ENCODE data around the gene ZNF106. TPM values are rescaled to one million over a fixed set of nuclear protein-coding genes. Genes with fewer than 3 reads are reported as not detected.

Gene ZNF106
- total and polyA plus RNA-seq, 7 donors: 10.9 to 107 (median 69.4) TPM

- no peaks in the 10 kb centered on the region for H3K27me3 ChIP-seq
- no peak for DNase-seq
- H3K4me3 ChIP-seq: no peak overlapping the region
- H3K36me3 ChIP-seq: no peaks in the 10 kb centered on the region
- no peak overlapping the region for H3K27ac ChIP-seq
- no peaks in the 10 kb centered on the region for H3K9me3 ChIP-seq
- H3K4me1 ChIP-seq: no peaks in the 10 kb centered on the region
- TF ChIP-seq POLR2A (IDR thresholded peaks at IDR 0.05) (no peak), CTCF (IDR thresholded peaks at IDR 0.05) (no peak), POLR2AphosphoS5 (IDR thresholded peaks at IDR 0.05) (no peak), EP300 (IDR thresholded peaks at IDR 0.05) (no peak)
- intact Hi-C loops (cut with DNase I): no loop called here
- 96% methylated on average over 6 of the region's 6 CpGs for WGBS, 2 donors
These were observed 8.2 kb downstream of the ZNF106 start for GRCh38 chr15:42482701-42483100.

GRCh38 chr15:42474827-42475226 lies 16.1 kb downstream of the ZNF106 start:
- peaks cover 0 to 23% (median 9%) of the 10 kb centered on the region in 4 donors for H3K4me1 ChIP-seq
- H3K27ac ChIP-seq: peak overlapping the region in 2 of 4 donors; percentile 26 to 36
- no peak overlapping the region for H3K4me3 ChIP-seq
- intact Hi-C loops (cut with DNase I): no loop called here
- no peak for DNase-seq
- H3K9me3 ChIP-seq: no peaks in the 10 kb centered on the region
- H3K36me3 ChIP-seq: no peaks in the 10 kb centered on the region
- TF ChIP-seq POLR2A (IDR thresholded peaks at IDR 0.05): no peak
- no peak for TF ChIP-seq CTCF (IDR thresholded peaks at IDR 0.05)
- no peak for TF ChIP-seq EP300 (IDR thresholded peaks at IDR 0.05)
- TF ChIP-seq POLR2AphosphoS5 (IDR thresholded peaks at IDR 0.05): no peak
- no peaks in the 10 kb centered on the region for H3K27me3 ChIP-seq
- 76 to 82% methylated on average over 2 of the region's 2 CpGs for WGBS, 2 donors

GRCh38 chr15:42471002-42471401 lies 19.9 kb downstream of the ZNF106 start:
- DNase-seq: no peak
- intact Hi-C loops (cut with DNase I): no loop called here
- Histone ChIP-seq H3K9me3 (no peaks in the 10 kb centered on the region), H3K27ac (peak overlapping the region; percentile 58 to 84 (median 76)), H3K36me3 (peaks cover 0 to 5% (median 0%) of the 10 kb centered on the region in 4 donors), H3K4me3 (no peak overlapping the region), H3K27me3 (no peaks in the 10 kb centered on the region), H3K4me1 (peaks cover 0 to 23% (median 9%) of the 10 kb centered on the region in 4 donors)
- 74 to 78% methylated on average over 3 of the region's 3 CpGs for WGBS, 2 donors
- TF ChIP-seq POLR2AphosphoS5 (IDR thresholded peaks at IDR 0.05) (no peak), EP300 (IDR thresholded peaks at IDR 0.05) (peak in 1 of 4 donors; percentile 12)

GRCh38 chr15:42465520-42466259 lies 25.3 kb downstream of the ZNF106 start:
- Histone ChIP-seq H3K27me3 (no peaks in the 10 kb centered on the region), H3K9me3 (no peaks in the 10 kb centered on the region), H3K36me3 (peaks cover 0 to 22% (median 0%) of the 10 kb centered on the region in 4 donors), H3K4me3 (no peak overlapping the region), H3K27ac (peak overlapping the region in 2 of 4 donors; percentile 33 to 85), H3K4me1 (peaks cover 0 to 9% (median 5%) of the 10 kb centered on the region in 4 donors)
- intact Hi-C loops (cut with DNase I): no loop called here
- TF ChIP-seq POLR2AphosphoS5 (IDR thresholded peaks at IDR 0.05): no peak
- TF ChIP-seq CTCF (IDR thresholded peaks at IDR 0.05): no peak
- 44 to 77% methylated on average over 8 of the region's 8 CpGs for WGBS, 2 donors
- DNase-seq: no peak

GRCh38 chr15:42461261-42461660 lies 29.7 kb downstream of the ZNF106 start:
- peaks cover 2 to 31% (median 27%) of the 10 kb centered on the region in 4 donors for H3K4me1 ChIP-seq
- intact Hi-C loops (cut with DNase I): no loop called here
- H3K9me3 ChIP-seq: no peaks in the 10 kb centered on the region
- 67 to 70% methylated on average over 3 of the region's 3 CpGs for WGBS, 2 donors
- H3K4me3 ChIP-seq: no peak overlapping the region
- DNase-seq: no peak
- H3K27ac ChIP-seq: peak overlapping the region in 2 of 4 donors; percentile 22 to 47
- no peaks in the 10 kb centered on the region for H3K27me3 ChIP-seq
- TF ChIP-seq CTCF (IDR thresholded peaks at IDR 0.05) (no peak), EP300 (IDR thresholded peaks at IDR 0.05) (no peak), POLR2A (IDR thresholded peaks at IDR 0.05) (no peak), POLR2AphosphoS5 (IDR thresholded peaks at IDR 0.05) (no peak)
- peaks cover 0 to 18% (median 0%) of the 10 kb centered on the region in 4 donors for H3K36me3 ChIP-seq

Measured in sigmoid colon (tissue), 7 donors.